A549 (cell line): ENCODE data around the gene TLR6. TPM values are rescaled to one million over a fixed set of nuclear protein-coding genes. Genes with fewer than 3 reads are reported as not detected.

Experiments used
- ATAC-seq, 2 experiments: fragments of 200-7000 bp in 1 of 2; fragments of >200 bp in 1 of 2; cut with Nextera tagmentation in 1 of 2; cut with Tn5 transposase in 1 of 2; 3 replicates each; pipeline versions ENCODE4 v1.8.0 to v1.9.1; 2018 to 2020; ENCODE audit warnings: mild to moderate bottlenecking in 1 of 2, moderate library complexity in 1 of 2
- CTCF ChIA-PET: fragments of 300-600 bp; sonication (Branson Sonifier 250); formaldehyde crosslinking; extraction: SDS; loops from one replicate; lab custom pipeline; 2021; ENCODE audit warnings: antibody characterized with exemption, inconsistent platforms; lab: Yijun Ruan, JAX
- POLR2A ChIA-PET: fragments of 350-600 bp; formaldehyde crosslinking; extraction: SDS; loops from one replicate; lab custom pipeline; 2021; ENCODE audit warnings: antibody characterized with exemption, inconsistent platforms; lab: Yijun Ruan, JAX
- DNase-seq, 2 experiments: peaks; one replicate each; pipeline versions ENCODE4 v3.0.0 to v3.0.0-alpha.2; 2011 to 2016; ENCODE audit warnings: low read depth in 1 of 2, low spot score in 1 of 2
- FAIRE-seq: peaks from 2 replicates; lab custom pipeline; 2011; peaks lifted over from hg19 to GRCh38; lab: Jason Lieb, UNC
- H3K27ac ChIP-seq, 2 experiments: fragments of >200 bp; sonication (Bioruptor Twin); formaldehyde crosslinking; 3 replicates each; pipeline ENCODE4 v1.5.1; 2016 to 2017
- H3K4me1 ChIP-seq: fragments of >200 bp; sonication (Bioruptor Twin); formaldehyde crosslinking; 3 replicates; pipeline ENCODE4 v1.6.1; 2016
- H3K4me2 ChIP-seq: fragments of >200 bp; sonication (Bioruptor Twin); formaldehyde crosslinking; 3 replicates; pipeline ENCODE4 v1.6.1; 2016
- H3K4me3 ChIP-seq: fragments of >200 bp; sonication (Bioruptor Twin); formaldehyde crosslinking; 3 replicates; pipeline ENCODE4 v1.5.1; 2016
- H3K9me3 ChIP-seq: fragments of >200 bp; sonication (Bioruptor Twin); formaldehyde crosslinking; 3 replicates; pipeline ENCODE4 v1.6.1; 2016
- CBX8 ChIP-seq: fragments of 200-600 bp; sonication (generic); IDR thresholded peaks from 2 replicates; pipeline ENCODE4 v1.6.1; 2016
- CTCF ChIP-seq: fragments of >200 bp; sonication (Bioruptor Twin); formaldehyde crosslinking; IDR thresholded peaks from 3 replicates; pipeline ENCODE4 v1.5.1; 2016
- EHF ChIP-seq: fragments of 250-450 bp; sonication (Bioruptor Pico); IDR thresholded peaks from 2 replicates; pipeline ENCODE4 v1.5.0; 2020; ENCODE audit warnings: mild to moderate bottlenecking
- EHMT2 ChIP-seq: fragments of 200-600 bp; sonication (generic); IDR thresholded peaks from 2 replicates; pipeline ENCODE4 v1.6.1; 2016; ENCODE audit warnings: antibody characterized with exemption, low read depth, mild to moderate bottlenecking, moderate library complexity
- FOSL2 ChIP-seq, 2 experiments: fragments of 450-650 bp in 1 of 2; fragments of >200 bp in 1 of 2; sonication (Bioruptor Twin) in 1 of 2; formaldehyde crosslinking; IDR thresholded peaks; 2 replicates each; pipeline versions ENCODE4 v1.5.0 to v1.6.1; 2016 to 2020; ENCODE audit warnings: mild to moderate bottlenecking in 1 of 2, moderate library complexity in 1 of 2
- GATA3 ChIP-seq: IDR thresholded peaks from 2 replicates; pipeline ENCODE4 v1.6.1; 2012; ENCODE audit warnings: borderline replicate concordance
- HDAC2 ChIP-seq: fragments of 200-600 bp; sonication (generic); IDR thresholded peaks from 2 replicates; pipeline ENCODE4 v1.6.1; 2016
- HEYL ChIP-seq: fragments of 250-450 bp; sonication (Bioruptor Pico); IDR thresholded peaks from 2 replicates; pipeline ENCODE4 v1.8.0; 2021; ENCODE audit warnings: mild to moderate bottlenecking, moderate library complexity
- HOXA7 ChIP-seq: fragments of 250-450 bp; sonication (Bioruptor Pico); IDR thresholded peaks from 2 replicates; pipeline ENCODE4 v1.5.0; 2020; ENCODE audit warnings: mild to moderate bottlenecking, moderate library complexity
- JUN ChIP-seq, 2 experiments: fragments of >200 bp; sonication (Bioruptor Twin); formaldehyde crosslinking; IDR thresholded peaks; 2 replicates in 1 of 2; 3 replicates in 1 of 2; pipeline ENCODE4 v1.6.1; 2016 to 2017
- JUNB ChIP-seq: fragments of >200 bp; sonication (Bioruptor Twin); formaldehyde crosslinking; IDR thresholded peaks from 2 replicates; pipeline ENCODE4 v1.6.1; 2016
- KDM5A ChIP-seq: fragments of 200-600 bp; sonication (generic); IDR thresholded peaks from 2 replicates; pipeline ENCODE4 v1.6.1; 2016; ENCODE audit warnings: antibody characterized with exemption, mild to moderate bottlenecking
- NFE2L2 ChIP-seq: fragments of 150-350 bp; conservative IDR thresholded peaks from 2 replicates; pipeline ENCODE4 v1.6.1; 2014; ENCODE audit warnings: low read length
- NR3C1 ChIP-seq: fragments of >200 bp; sonication (Bioruptor Twin); formaldehyde crosslinking; IDR thresholded peaks from 3 replicates; pipeline ENCODE4 v1.6.1; 2017
- PHF8 ChIP-seq: fragments of 200-600 bp; sonication (generic); IDR thresholded peaks from 2 replicates; pipeline ENCODE4 v1.6.1; 2016; ENCODE audit warnings: low read depth, mild to moderate bottlenecking, antibody characterized with exemption, moderate library complexity, borderline replicate concordance
- POLR2A ChIP-seq: IDR thresholded peaks from 2 replicates; pipeline ENCODE4 v1.6.1; 2012; ENCODE audit warnings: mild to moderate bottlenecking, low read length
- POLR2AphosphoS2 ChIP-seq: conservative IDR thresholded peaks from 2 replicates; pipeline ENCODE4 v1.6.1; 2012; ENCODE audit warnings: low read length, improper control_type of control experiment, inconsistent platforms
- RAD21 ChIP-seq, 2 experiments: fragments of >200 bp in 1 of 2; sonication (Bioruptor Twin) in 1 of 2; formaldehyde crosslinking in 1 of 2; IDR thresholded peaks in 1 of 2; conservative IDR thresholded peaks in 1 of 2; 2 replicates in 1 of 2; 3 replicates in 1 of 2; pipeline ENCODE4 v1.6.1; 2012 to 2018; ENCODE audit warnings: inconsistent platforms in 1 of 2
- RNF2 ChIP-seq: fragments of 200-600 bp; sonication (generic); IDR thresholded peaks from 2 replicates; pipeline ENCODE4 v1.6.1; 2016; ENCODE audit warnings: low read depth, mild to moderate bottlenecking, antibody characterized with exemption, moderate library complexity, borderline replicate concordance
- TP53 ChIP-seq: fragments of 250-450 bp; sonication (Bioruptor Pico); IDR thresholded peaks from 2 replicates; pipeline ENCODE4 v1.5.0; 2021; ENCODE audit warnings: mild to moderate bottlenecking, moderate library complexity
- ZC3H11A ChIP-seq: fragments of 450-650 bp; IDR thresholded peaks from 2 replicates; pipeline ENCODE4 v1.6.1; 2014; ENCODE audit warnings: antibody characterized with exemption, mild to moderate bottlenecking
- ZFP36 ChIP-seq: fragments of 450-650 bp; IDR thresholded peaks from 2 replicates; pipeline ENCODE4 v1.6.1; 2014; ENCODE audit warnings: borderline replicate concordance; ENCODE audit not compliant: partially characterized antibody
- ZNF302 ChIP-seq: fragments of 250-450 bp; sonication (Bioruptor Pico); IDR thresholded peaks from 2 replicates; pipeline ENCODE4 v1.9.0; 2021; ENCODE audit warnings: inconsistent platforms, mild to moderate bottlenecking, moderate library complexity
- ZSCAN20 ChIP-seq: fragments of 250-450 bp; sonication (Bioruptor Pico); IDR thresholded peaks from 2 replicates; pipeline ENCODE4 v1.8.0; 2022; ENCODE audit warnings: mild to moderate bottlenecking, moderate library complexity
- WGBS: methylation state at CpG from one replicate; pipeline ENCODE4 v1.1.6; 2017; ENCODE audit errors: missing lambda C conversion rate; 5-methylcytosine and 5-hydroxymethylcytosine counted together
- polyA plus RNA-seq, 4 experiments: library from polyadenylated mRNA; depleted of rRNA in 3 of 4; stranded (reverse); fragments of >200 nt; fragmentation: RNase III in 1 of 4; extraction: RNeasy Plus Mini Kit Qiagen cat#74134 plus additional on column Dnase treatment in 1 of 4; gene quantifications; 2 replicates in 3 of 4; 3 replicates in 1 of 4; pipeline ENCODE4 v1.2.3, GENCODE V29; 2011 to 2017
- TF ChIP-seq, protein P1 (sequence below): IDR thresholded peaks from 2 replicates; pipeline ENCODE4 v1.6.1; 2012
- TF ChIP-seq, protein P2 (sequence below): fragments of 150-350 bp; IDR thresholded peaks from 2 replicates; pipeline ENCODE4 v1.6.1; 2014; ENCODE audit warnings: low read depth, mild to moderate bottlenecking, low read length

The TLR6 gene
- polyA plus RNA-seq, 2 of the 4 experiments (the other 2 are of a cell fraction): 5.6 to 11.5 TPM

GRCh38 chr4:38867478-38868058, 11.0 kb upstream of the TLR6 start, which contains the start of gene FAM114A1:
FAM114A1 (plus strand) TSS chr4:38867806; CDS start chr4:38878079, 10,273 bp downstream.
- Histone ChIP-seq H3K4me3 (peak within 1 kb of the TSS; percentile 76), H3K27ac (peak within 1 kb of the TSS; percentile 83 to 99), H3K4me1 (peaks cover 18% of the 10 kb centered on the region), H3K4me2 (peak within 1 kb of the TSS; percentile 93), H3K9me3 (no peaks in the 10 kb centered on the region)
- CTCF ChIA-PET: interaction anchor here (1.4 kb wide), 1 partner anchor 267 kb away, joined by 4 read pairs; no protein-coding TSS in a partner anchor
- POLR2A ChIA-PET: no interaction called here
- DNase-seq: peak; percentile 66 to 68
- TF ChIP-seq, protein P1, sequence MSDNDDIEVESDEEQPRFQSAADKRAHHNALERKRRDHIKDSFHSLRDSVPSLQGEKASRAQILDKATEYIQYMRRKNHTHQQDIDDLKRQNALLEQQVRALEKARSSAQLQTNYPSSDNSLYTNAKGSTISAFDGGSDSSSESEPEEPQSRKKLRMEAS: no peak
- TF ChIP-seq JUN (IDR thresholded peaks at IDR 0.05) (peak; percentile 33 to 53; a peak in 1 of 5 replicates), RNF2 (no peak), HOXA7 (CRISPR knock-in tag) (no peak), ZC3H11A (no peak), ZFP36 (no peak), KDM5A (no peak), PHF8 (0 out of 2 replicates have a peak, but pooled peaks have one; percentile 12), FOSL2 (IDR thresholded peaks at IDR 0.05) (no peak), FOSL2 (CRISPR knock-in tag; IDR thresholded peaks at IDR 0.05) (no peak), POLR2A (peak; percentile 32), CBX8 (no peak)
- TF ChIP-seq, all 56 proteins: peak for 3
- peak; percentile 91 to 93 for ATAC-seq
- 3% methylated on average over 3 of the region's 66 CpGs for WGBS
- no peak for FAIRE-seq

DNA sequence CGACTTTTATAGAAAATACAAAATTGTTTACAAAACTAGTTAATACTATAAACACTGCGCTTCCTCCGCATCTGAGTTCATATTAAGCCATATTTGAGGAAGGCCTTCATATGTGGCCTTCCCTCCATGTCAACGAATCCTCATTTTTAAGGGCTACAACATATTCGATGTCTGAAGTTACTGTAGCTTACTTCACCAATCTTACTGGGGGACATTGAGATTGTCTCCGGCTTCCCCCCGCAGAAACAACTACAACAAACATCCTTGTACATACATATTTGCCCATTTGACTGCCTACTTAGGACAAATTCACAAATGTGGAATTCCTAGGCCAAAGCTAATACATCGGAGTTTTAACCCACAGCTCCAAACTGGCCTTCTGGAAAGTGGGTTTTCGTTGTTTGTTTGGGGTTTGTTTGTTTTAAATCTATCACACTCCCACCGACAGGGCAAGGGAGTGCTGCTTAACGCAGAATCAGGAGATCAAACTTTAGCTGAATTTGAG, 10.4 kb upstream of the TLR6 start:
- FAIRE-seq: no peak
- Histone ChIP-seq H3K4me3 (peak overlapping the region; percentile 76), H3K27ac (peak overlapping the region; percentile 83 to 99), H3K4me2 (peak overlapping the region; percentile 93), H3K9me3 (no peaks in the 10 kb centered on the region), H3K4me1 (peaks cover 13% of the 10 kb centered on the region; the same call in 2 of the 3 replicates)
- WGBS: 27% methylated on average over 11 of the region's 11 CpGs
- POLR2A ChIA-PET: no interaction called here
- TF ChIP-seq JUNB (no peak), GATA3 (no peak), EHF (CRISPR knock-in tag) (no peak), NFE2L2 (no peak), ZSCAN20 (CRISPR knock-in tag) (no peak), RAD21 (conservative IDR thresholded peaks at IDR 0.05 in 1 of 2, IDR thresholded peaks at IDR 0.05 in 1 of 2) (no peak), RNF2 (no peak), ZFP36 (no peak), ZNF302 (no peak), HEYL (CRISPR knock-in tag) (no peak), TP53 (no peak), NR3C1 (no peak), HDAC2 (no peak), ZC3H11A (no peak), CTCF (no peak), POLR2A (no peak), POLR2AphosphoS2 (no peak), EHMT2 (no peak)
- TF ChIP-seq, protein P1: no peak
- TF ChIP-seq, protein P2, sequence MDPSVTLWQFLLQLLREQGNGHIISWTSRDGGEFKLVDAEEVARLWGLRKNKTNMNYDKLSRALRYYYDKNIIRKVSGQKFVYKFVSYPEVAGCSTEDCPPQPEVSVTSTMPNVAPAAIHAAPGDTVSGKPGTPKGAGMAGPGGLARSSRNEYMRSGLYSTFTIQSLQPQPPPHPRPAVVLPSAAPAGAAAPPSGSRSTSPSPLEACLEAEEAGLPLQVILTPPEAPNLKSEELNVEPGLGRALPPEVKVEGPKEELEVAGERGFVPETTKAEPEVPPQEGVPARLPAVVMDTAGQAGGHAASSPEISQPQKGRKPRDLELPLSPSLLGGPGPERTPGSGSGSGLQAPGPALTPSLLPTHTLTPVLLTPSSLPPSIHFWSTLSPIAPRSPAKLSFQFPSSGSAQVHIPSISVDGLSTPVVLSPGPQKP: no peak
- CTCF ChIA-PET: interaction anchor here (1.4 kb wide), 1 partner anchor 268 kb away, joined by 4 read pairs; no protein-coding TSS in a partner anchor
- ATAC-seq: no peak
- DNase-seq: no peak
